Stimulated activated CD8-positive, alpha-beta memory T cell treated with anti-CD3 and anti-CD28 coated beads, Interleukin-12 subunit alpha, Interleukin-12 subunit beta, amount 100 ng/mL, for 4 hours (primary cell): ENCODE measurements around the gene HACE1.
"Not testable (repeated sequence)": the region's sequence is repeated elsewhere in the genome, so short reads cannot be mapped to it uniquely, and the experiment has no call there.

Source experiments
- DNase-seq: peaks from one replicate; pipeline ENCODE4 v3.0.0-alpha.2; 2020; ENCODE audit warnings: low read depth

Gene HACE1

GRCh38 chr6:104829183-104829958, 30.3 kb downstream of the HACE1 start:
- no peak for DNase-seq

- no peak for DNase-seq
Measured at GRCh38 chr6:104828478-104828877, 31.2 kb downstream of the HACE1 start.

- not testable (repeated sequence) for DNase-seq
Measured at GRCh38 chr6:104820820-104821219, 38.9 kb downstream of the HACE1 start.

GRCh38 chr6:104816125-104816524, 43.6 kb downstream of the HACE1 start:
- DNase-seq: no peak

- no peak for DNase-seq
Measured at GRCh38 chr6:104814743-104815142, 45.0 kb downstream of the HACE1 start.

- DNase-seq: no peak
Measured at GRCh38 chr6:104813552-104813951, 46.2 kb downstream of the HACE1 start.

GRCh38 chr6:104809116-104809515, 50.6 kb downstream of the HACE1 start:
- no peak for DNase-seq

- not testable (repeated sequence) for DNase-seq
Measured at GRCh38 chr6:104805335-104805734, 54.4 kb downstream of the HACE1 start.

- DNase-seq: no peak
Measured at GRCh38 chr6:104799134-104799657, 60.5 kb downstream of the HACE1 start.

GRCh38 chr6:104796031-104796785, 63.5 kb downstream of the HACE1 start:
- no peak for DNase-seq

GRCh38 chr6:104795363-104795762, 64.4 kb downstream of the HACE1 start:
- DNase-seq: no peak

- DNase-seq: no peak
Measured at GRCh38 chr6:104789770-104790190, 69.9 kb downstream of the HACE1 start.

- DNase-seq: no peak
Measured at GRCh38 chr6:104788400-104788799, 71.3 kb downstream of the HACE1 start.

- DNase-seq: no peak
Measured at GRCh38 chr6:104787305-104787704, 72.4 kb downstream of the HACE1 start.

- no peak for DNase-seq
Measured at GRCh38 chr6:104784884-104785283, 74.8 kb downstream of the HACE1 start.

- DNase-seq: no peak
Measured at GRCh38 chr6:104771258-104771832, 88.4 kb downstream of the HACE1 start.

GRCh38 chr6:104768906-104769305, 90.8 kb downstream of the HACE1 start:
- DNase-seq: no peak

- no peak for DNase-seq
Measured at GRCh38 chr6:104766595-104766994, 93.1 kb downstream of the HACE1 start.

GRCh38 chr6:104754788-104755409, 104.8 kb downstream of the HACE1 start:
- DNase-seq: no peak

- DNase-seq: no peak
Measured at GRCh38 chr6:104753251-104753650, 106.5 kb downstream of the HACE1 start.

- no peak for DNase-seq
Measured at GRCh38 chr6:104750449-104750848, 109.3 kb downstream of the HACE1 start.

GRCh38 chr6:104739124-104739523, 120.6 kb downstream of the HACE1 start:
- DNase-seq: not testable (repeated sequence)
